ENCODE results near the gene WASF3.

DNA sequence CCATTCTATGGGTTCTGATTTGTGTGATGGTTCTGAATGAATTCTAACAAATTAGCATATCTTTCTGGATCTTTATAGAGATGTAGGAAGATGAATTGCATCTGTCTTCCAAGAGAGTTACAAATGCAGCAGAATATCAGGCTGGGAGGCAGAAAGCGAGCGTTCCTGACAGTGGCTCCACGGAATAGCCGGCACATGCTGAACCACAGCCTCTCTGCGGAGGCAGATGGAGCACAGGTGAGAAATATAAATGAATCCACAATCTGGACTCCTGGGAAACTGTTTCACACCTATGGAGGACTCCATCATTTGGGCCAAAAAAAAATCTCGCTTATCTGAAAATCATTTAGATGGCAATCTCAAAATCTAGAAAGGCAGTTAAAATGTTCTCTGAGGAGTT lies 34.5 kb upstream of the WASF3 start:
- TF ChIP-seq, protein P1, sequence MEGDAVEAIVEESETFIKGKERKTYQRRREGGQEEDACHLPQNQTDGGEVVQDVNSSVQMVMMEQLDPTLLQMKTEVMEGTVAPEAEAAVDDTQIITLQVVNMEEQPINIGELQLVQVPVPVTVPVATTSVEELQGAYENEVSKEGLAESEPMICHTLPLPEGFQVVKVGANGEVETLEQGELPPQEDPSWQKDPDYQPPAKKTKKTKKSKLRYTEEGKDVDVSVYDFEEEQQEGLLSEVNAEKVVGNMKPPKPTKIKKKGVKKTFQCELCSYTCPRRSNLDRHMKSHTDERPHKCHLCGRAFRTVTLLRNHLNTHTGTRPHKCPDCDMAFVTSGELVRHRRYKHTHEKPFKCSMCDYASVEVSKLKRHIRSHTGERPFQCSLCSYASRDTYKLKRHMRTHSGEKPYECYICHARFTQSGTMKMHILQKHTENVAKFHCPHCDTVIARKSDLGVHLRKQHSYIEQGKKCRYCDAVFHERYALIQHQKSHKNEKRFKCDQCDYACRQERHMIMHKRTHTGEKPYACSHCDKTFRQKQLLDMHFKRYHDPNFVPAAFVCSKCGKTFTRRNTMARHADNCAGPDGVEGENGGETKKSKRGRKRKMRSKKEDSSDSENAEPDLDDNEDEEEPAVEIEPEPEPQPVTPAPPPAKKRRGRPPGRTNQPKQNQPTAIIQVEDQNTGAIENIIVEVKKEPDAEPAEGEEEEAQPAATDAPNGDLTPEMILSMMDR (IDR thresholded peaks at IDR 0.05 in 4 of 5, conservative IDR thresholded peaks at IDR 0.05 in 1 of 5): no peak
- no peak for TF ChIP-seq POLR2A (IDR thresholded peaks at IDR 0.05)

All from gastrocnemius medialis (tissue), 4 donors.